NCI-H2196 (cell line): ENCODE measurements around the gene DXO.
"Not testable (repeated sequence)": the region's sequence is repeated elsewhere in the genome, so short reads cannot be mapped to it uniquely, and the experiment has no call there.

Source experiments
- DNase-seq: peaks from one replicate; lab custom pipeline; 2025; ENCODE audit not compliant: unreplicated experiment; lab: John Stamatoyannopoulos, UW

The DXO gene

DNA sequence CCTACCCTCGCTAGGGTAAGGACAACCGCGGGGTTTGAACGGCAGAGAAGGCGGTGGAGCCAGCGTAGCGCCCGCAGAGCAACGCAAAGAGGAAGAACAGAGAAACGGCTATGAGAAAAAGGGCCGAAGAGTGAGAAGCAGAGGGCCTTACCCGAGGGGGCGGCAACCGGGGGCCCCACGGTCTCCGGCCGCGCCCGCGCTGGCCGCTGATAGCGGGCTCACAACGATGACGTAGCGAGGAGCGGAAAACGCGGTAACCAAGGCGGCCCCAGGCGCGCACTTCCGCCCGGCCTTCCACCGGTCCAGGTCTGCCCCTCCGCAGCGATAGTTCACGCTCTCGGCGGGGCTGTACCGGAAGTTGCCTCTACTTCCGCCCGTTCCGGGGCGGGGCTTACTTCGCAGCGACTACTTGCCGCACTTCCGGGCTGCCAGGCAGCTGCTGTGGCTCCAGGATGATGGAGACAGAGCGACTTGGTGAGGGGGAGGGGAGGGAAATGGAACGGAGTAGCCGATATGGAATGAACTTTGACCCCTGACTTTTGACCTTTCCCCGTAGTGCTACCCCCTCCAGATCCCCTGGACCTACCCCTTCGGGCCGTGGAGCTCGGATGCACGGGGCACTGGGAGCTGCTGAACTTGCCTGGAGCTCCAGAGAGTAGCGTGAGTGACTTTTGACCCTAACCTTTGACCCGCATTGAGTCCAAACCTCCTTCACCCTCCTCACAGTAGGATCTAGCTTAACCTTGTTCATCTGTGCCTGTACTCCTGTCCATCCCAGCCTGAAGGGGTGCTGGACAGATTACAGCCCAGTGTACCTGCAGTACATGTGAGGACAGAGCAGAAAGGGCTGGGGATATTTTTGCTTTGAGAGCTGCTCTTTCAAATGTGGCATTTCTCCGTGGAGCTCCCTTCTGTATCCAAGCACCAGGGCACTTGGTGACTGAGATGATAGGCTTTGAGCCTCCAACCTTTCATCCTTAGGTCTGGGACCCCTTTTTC lies 12.9 kb downstream of the DXO start, which contains the start of the genes NELFE and SKIC2:
Gene NELFE (minus strand): TSS at position 231 of the 999 bp plus-strand sequence. CDS start 525 bp downstream, outside the sequence.
Gene SKIC2 (plus strand): TSS at position 435 of the 999 bp plus-strand sequence. CDS start 18 bp downstream, at position 453.
- peak; percentile 99 for DNase-seq

DNA sequence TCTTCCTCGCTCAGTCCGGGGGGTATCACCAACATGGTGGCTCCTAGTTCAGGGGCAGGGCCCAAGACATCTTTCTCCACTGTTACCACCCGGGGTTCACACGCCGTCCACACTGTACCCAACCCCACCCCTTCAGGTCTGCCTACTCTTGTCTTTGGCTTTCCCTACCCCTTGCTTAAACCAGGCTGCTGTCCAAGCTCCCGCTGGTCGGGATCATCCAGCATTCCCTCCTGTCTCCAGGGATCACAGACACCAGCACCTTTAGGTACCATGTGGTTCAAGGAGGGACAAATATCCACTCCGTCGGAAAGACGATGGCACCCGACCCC lies 13.6 kb downstream of the DXO start:
- no peak for DNase-seq

DNA sequence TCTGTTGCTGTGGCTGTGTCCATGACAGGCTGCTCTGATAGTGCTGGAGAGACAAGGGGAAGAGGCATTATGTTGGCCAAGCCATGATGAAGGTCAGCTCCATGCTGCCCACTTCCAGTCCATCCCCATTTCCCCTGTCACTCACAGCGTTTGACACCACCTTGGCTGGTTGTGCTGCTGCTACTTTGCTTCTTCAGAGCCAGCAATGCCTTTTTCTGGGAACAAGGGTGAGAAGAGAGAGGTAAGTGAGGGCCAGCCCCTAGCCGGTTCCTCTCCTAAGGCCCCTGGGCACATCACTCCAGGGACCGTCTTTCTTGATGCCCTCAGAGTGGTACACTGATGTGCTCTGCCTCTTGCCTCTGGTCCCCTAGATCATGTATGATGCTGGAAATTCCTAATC lies 15.1 kb downstream of the DXO start:
- no peak for DNase-seq

DNA sequence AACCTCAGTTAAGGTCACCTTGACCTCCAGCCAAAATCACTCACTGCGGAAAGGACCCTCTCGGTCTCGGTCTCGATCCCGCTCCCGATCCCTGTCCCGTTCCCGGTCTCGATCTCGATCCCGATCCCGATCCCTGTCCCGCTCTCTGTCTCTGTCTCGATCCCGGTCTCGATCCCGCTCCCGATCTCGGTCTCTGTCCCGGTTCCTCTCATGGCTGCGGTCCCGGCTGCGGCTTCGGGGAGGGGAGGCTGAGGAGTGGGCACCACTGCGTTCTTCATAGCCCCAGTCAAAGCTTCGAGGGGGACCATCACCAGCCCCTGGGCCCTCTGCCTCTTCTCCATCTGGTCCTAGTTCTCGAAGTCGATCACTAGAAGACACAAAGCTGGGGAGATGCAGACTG lies 17.4 kb downstream of the DXO start:
- DNase-seq = no peak

DNA sequence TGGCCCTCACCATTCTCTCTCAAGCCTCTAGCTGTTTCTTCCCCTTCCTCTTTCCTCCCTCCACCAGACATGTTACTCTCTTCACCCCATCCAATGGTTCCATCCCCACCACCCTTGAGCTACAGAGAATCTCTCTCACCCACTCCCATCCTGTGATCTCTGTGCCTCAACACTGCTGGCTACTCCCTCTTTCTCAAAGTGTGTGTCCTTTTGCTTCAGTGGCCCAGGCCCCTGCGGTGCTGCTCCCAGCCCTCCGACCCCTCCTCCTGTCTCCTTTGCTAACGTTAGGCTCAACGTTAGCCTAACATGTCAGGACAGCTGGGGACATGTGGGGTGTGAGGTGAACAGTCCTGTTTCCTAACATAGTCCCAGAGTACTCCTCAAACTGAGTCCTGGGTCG lies 19.0 kb downstream of the DXO start:
- DNase-seq = no peak

DNA sequence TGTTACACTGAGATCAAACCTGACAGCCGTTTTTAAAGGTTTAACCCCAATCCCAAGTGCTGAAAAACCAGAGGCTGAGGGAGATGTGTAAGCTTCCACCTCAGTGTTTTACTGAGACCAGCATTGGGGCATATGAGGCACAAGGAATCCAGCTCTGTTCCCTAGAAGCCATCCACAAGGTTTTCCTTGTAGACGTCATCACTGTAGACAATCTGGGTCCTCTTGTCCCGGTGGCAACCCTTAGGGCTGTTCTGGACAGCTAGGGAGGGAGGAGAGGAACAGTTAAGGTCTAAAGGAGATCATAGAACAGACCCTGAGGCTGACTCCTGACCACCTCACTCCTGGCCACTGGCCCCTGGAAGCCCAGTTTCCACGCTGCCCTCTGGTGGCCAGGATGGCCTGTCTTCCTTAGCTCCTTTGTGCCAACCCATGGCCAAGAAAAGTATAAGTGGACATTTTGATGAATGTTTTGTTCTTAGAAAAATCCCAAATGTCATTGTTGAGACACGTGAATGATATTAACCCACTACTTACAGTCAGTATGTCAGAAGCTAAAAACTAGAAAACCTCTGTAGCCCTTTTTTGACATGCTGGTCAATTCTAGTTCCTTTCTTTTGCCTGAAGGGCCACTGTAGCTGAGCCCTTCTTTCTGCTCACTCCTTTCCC lies 19.7 kb downstream of the DXO start:
- DNase-seq = peak; percentile 58

DNA sequence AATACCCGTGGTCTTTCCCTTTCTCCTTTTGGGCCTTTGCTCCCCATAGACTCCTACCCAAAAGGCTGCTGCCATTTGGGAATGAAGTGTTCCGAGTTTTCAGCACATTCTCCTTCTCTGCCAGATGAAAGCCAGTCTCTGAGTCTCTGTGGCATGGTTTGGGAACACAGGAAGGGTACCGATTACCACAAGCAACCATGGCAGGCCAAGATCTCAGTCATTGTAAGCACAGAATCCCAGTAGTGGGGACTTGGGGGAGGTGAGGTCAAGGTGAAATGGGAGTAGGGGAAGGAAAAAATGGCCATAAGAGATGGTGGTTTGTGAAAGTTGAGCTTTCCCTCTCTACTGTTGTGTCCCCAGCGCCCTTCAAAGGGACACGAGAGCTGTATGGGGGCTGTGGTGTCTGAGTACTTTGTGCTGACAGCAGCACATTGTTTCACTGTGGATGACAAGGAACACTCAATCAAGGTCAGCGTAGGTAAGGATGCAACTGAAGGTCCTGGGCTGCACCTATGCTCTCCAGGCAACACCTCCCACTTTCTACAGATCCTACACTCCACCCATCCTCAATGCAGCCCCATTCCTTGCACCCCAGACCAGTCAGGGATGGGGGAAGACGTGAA lies 21.9 kb downstream of the DXO start:
- no peak for DNase-seq

DNA sequence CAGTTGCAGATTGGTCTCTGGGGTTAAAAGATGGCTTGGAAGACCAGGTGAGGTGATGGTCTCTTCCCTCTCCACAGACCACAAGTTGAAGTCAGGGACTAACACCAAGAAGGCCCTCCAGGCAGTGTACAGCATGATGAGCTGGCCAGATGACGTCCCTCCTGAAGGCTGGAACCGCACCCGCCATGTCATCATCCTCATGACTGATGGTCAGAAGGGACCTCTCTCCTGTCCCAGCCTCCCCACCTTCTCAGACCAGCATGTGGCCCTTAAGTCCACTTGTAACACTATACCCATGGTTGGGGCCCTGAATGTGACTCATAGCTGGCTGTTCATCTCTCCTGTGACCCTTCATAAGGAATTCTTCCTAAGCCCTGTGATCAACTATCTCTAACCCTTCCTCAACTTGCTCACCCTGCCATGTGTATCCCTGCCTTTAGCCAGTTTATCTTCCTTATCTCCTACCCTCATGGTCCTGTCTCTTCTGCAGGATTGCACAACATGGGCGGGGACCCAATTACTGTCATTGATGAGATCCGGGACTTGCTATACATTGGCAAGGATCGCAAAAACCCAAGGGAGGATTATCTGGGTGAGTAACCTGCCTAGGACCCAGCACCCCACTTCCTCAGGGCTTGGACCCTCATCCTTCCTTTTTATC lies 23.1 kb downstream of the DXO start:
- no peak for DNase-seq

DNA sequence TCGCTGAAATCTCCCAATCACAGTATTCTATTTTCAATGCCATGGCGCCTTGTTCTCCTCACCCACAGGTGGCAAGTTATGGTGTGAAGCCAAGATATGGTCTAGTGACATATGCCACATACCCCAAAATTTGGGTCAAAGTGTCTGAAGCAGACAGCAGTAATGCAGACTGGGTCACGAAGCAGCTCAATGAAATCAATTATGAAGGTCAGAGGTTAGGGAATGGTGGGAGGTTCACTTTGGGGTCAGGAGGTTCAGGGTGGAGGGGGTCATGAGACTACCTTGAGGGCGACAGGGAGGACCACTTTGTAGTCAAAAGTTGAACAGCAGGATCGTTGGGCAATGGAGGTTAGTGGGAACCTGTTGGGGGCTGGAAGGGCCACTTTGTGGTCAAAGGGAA lies 23.6 kb downstream of the DXO start:
- no peak for DNase-seq

DNA sequence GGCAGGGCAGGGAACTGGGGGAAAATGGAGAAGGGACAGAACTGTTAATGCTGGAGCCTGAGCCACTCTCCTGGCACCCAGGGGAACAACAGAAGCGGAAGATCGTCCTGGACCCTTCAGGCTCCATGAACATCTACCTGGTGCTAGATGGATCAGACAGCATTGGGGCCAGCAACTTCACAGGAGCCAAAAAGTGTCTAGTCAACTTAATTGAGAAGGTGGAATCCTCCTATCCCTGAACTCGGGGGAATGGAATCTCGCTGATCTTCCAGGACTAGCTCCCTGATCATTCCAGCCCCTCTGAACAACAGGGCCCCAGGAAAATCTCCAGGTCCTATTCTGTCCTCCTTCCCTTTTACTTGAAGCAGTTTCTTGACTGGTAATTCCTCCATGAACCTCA lies 24.1 kb downstream of the DXO start:
- no peak for DNase-seq

DNA sequence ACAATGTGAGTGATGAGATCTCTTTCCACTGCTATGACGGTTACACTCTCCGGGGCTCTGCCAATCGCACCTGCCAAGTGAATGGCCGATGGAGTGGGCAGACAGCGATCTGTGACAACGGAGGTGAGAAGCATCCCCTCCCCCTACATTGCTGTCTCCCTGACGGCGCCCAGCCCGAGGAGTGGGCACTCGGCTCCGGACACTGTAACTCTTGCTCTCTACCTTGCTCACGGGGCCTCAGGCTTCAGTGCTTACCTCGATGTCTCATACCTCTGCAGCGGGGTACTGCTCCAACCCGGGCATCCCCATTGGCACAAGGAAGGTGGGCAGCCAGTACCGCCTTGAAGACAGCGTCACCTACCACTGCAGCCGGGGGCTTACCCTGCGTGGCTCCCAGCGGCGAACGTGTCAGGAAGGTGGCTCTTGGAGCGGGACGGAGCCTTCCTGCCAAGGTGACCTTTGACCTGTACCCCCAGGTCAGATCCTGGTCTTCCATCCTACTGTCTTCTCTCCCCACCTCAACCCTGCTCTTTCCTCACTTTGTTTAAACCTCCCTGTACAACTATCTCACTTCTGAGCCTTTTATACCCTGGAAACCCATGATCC lies 24.8 kb downstream of the DXO start:
- DNase-seq = no peak

DNA sequence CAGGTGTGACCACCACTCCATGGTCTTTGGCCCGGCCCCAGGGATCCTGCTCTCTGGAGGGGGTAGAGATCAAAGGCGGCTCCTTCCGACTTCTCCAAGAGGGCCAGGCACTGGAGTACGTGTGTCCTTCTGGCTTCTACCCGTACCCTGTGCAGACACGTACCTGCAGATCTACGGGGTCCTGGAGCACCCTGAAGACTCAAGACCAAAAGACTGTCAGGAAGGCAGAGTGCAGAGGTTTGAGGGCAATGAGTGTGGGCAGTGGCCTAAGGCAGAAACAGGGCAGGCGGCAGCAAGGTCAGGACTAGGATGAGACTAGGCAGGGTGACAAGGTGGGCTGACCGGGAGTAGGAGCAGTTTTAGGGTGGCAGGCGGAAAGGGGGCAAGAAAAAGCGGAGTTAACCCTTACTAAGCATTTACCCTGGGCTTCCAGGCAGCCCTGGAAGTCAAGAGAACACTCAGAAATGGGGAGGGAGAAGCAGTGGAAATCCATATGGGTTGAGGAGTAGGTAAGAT lies 25.5 kb downstream of the DXO start:
- DNase-seq = no peak

DNA sequence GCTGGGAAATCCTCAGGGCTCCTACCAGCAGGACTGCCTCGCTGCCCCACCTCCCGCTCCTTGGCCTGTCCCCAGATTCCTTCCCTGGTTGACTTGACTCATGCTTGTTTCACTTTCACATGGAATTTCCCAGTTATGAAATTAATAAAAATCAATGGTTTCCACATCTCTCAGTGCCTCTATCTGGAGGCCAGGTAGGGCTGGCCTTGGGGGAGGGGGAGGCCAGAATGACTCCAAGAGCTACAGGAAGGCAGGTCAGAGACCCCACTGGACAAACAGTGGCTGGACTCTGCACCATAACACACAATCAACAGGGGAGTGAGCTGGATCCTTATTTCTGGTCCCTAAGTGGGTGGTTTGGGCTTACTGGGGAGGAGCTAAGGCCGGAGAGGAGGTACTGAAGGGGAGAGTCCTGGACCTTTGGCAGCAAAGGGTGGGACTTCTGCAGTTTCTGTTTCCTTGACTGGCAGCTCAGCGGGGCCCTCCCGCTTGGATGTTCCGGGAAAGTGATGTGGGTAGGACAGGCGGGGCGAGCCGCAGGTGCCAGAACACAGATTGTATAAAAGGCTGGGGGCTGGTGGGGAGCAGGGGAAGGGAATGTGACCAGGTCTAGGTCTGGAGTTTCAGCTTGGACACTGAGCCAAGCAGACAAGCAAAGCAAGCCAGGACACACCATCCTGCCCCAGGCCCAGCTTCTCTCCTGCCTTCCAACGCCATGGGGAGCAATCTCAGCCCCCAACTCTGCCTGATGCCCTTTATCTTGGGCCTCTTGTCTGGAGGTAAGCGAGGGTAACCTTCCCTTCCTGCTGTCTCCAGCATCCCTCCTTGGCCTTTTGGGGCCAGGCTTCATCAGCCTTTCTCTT lies 26.2 kb downstream of the DXO start, which contains the start of gene CFB:
Gene CFB (plus strand): TSS at position 589 of the 863 bp plus-strand sequence. CDS start 127 bp downstream, at position 716.
- peak; percentile 31 for DNase-seq

DNA sequence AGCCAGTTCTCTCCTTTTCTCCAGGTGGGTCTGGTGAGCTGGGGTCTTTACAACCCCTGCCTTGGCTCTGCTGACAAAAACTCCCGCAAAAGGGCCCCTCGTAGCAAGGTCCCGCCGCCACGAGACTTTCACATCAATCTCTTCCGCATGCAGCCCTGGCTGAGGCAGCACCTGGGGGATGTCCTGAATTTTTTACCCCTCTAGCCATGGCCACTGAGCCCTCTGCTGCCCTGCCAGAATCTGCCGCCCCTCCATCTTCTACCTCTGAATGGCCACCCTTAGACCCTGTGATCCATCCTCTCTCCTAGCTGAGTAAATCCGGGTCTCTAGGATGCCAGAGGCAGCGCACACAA lies 26.8 kb downstream of the DXO start:
- DNase-seq = no peak

DNA sequence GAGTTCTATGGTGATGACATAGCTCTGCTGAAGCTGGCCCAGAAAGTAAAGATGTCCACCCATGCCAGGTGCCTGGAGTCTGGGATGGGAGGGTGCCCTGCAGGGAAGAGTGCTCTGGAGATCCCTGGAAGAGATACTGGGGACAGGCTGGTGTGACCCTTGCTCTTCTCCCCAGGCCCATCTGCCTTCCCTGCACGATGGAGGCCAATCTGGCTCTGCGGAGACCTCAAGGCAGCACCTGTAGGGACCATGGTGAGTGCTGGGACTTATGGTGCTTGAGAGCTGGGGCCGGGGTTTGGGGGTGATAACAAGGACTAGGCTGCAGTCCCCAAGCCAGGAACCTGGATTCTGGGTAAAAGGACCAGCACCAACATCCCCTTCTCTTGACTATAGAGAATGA lies 28.2 kb downstream of the DXO start:
- no peak for DNase-seq

DNA sequence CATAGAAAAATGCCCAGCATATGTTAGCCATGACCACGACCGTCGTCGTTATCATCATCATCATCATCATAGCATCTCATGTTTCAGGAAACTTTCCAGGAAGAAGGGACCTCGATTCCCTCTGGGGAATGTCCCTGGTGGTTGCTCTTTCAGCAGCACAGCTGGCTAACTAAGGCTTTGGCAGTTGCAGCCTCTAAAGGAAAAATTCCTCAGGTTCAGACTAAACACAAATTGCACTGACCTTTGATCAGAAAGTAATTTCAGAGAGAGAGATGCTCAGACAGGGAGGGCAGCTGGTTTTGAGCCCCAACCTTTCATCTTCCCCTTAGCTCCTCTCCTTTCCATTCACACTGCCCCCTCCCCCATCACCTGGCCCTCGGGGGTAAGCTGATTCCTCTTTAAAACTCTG lies 31.7 kb downstream of the DXO start:
- no peak for DNase-seq

DNA sequence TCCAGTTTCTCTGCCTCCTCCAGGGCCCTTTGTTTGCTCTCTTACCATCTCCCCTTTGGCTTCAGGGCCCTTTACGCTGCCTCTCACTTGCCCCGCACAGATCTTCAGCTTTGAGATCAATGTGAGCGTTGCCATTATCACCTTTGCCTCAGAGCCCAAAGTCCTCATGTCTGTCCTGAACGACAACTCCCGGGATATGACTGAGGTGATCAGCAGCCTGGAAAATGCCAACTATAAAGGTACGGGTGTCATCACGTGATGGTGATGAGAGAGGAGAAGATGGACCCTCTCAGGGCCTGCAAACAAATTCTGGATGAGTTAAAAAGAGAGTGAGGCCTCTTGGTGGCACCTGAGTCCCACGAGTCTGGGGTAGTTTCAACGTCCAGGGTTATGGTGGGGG lies 36.1 kb downstream of the DXO start:
- no peak for DNase-seq

DNA sequence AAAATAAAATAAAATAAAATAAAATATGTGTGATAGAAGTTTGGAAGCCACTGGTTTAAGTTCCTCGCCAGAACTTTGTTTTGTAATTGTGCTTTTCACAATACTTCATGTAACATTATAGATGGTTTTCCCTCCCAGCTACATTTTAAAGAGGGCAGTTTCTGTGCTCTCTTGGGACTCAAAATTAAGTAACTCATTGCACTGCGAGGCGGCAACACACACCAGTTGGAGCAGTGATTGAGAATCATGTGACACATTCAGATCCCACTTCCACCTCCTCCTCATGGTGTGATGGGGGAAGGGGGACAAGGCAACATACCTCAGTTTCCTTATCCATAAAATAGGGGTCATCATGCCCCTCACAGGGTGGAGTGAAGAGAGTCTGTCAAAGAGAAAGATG lies 36.9 kb downstream of the DXO start:
- DNase-seq = no peak

DNA sequence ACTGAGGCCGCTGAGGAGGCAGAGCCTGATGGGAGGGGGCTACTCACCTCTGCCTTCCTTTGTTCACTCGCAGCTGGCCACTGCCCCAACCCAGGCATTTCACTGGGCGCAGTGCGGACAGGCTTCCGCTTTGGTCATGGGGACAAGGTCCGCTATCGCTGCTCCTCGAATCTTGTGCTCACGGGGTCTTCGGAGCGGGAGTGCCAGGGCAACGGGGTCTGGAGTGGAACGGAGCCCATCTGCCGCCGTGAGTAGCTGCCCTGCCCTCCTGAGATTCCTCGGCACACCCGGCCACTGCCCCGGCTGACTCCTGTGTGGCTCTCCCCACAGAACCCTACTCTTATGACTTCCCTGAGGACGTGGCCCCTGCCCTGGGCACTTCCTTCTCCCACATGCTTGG lies 38.4 kb downstream of the DXO start:
- DNase-seq = no peak

DNA sequence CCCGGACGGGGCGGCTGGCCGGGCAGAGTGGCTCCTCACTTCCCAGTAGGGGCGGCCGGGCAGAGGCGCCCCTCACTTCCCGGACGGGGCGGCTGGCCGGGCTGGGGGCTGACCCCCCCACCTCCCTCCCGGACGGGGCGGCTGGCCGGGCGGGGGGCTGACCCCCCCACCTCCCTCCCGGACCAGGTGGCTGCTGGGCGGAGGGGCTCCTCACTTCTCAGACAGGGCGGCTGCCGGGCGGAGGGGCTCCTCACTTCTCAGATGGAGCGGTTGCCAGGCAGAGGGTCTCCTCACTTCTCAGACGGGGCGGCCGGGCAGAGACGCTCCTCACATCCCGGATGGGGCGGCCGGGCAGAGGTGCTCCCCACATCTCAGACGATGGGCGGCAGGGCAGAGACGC lies 39.8 kb downstream of the DXO start:
- not testable (repeated sequence) for DNase-seq
